HL-60 (cell line): ENCODE results near the gene DNAJC24.

ENCODE experiments used
- DNase-seq, 2 experiments: peaks; one replicate each; pipeline ENCODE4 v3.0.0-alpha.2; 2010 to 2020; ENCODE audit warnings: low read depth in 1 of 2, low spot score in 1 of 2
- H3K27ac ChIP-seq: fragments of 250-450 bp; sonication (Bioruptor Pico); replicated peaks from 2 replicates; pipeline ENCODE4 v1.5.1; 2020; ENCODE audit warnings: mild to moderate bottlenecking, moderate library complexity
- H3K27me3 ChIP-seq: fragments of 250-450 bp; sonication (Bioruptor Pico); 2 replicates; pipeline ENCODE4 v1.5.1; 2021; ENCODE audit warnings: mild to moderate bottlenecking, moderate library complexity; ENCODE audit not compliant: insufficient read depth, poor library complexity, severe bottlenecking
- H3K4me3 ChIP-seq: replicated peaks from 2 replicates; pipeline ENCODE4 v1.5.1; 2011; ENCODE audit warnings: mild to moderate bottlenecking, control low read depth, low read length; ENCODE audit not compliant: insufficient read depth
- GABPA ChIP-seq: IDR thresholded peaks from 2 replicates; pipeline ENCODE4 v1.6.1; 2012; ENCODE audit warnings: low read depth
- POLR2AphosphoS5 ChIP-seq: IDR thresholded peaks from 2 replicates; pipeline ENCODE4 v1.6.1; 2012; ENCODE audit warnings: low read depth
- REST ChIP-seq: IDR thresholded peaks from 2 replicates; pipeline ENCODE4 v1.6.1; 2012; ENCODE audit warnings: low read depth; ENCODE audit not compliant: insufficient replicate concordance
- SPI1 ChIP-seq: IDR thresholded peaks from 2 replicates; pipeline ENCODE4 v1.6.1; 2012; ENCODE audit warnings: low read depth, mild to moderate bottlenecking, borderline replicate concordance
- TF ChIP-seq, protein P1 (sequence below): IDR thresholded peaks from one replicate; pipeline ENCODE4 v1.5.1; 2011; ENCODE audit warnings: low read length, control low read depth, inconsistent platforms; ENCODE audit not compliant: insufficient read depth

The DNAJC24 gene

GRCh38 chr11:31477528-31478222 lies 108.0 kb downstream of the DNAJC24 start:
- TF ChIP-seq SPI1: no peak
- no peak for TF ChIP-seq POLR2AphosphoS5
- TF ChIP-seq REST: no peak
- TF ChIP-seq, protein P1, sequence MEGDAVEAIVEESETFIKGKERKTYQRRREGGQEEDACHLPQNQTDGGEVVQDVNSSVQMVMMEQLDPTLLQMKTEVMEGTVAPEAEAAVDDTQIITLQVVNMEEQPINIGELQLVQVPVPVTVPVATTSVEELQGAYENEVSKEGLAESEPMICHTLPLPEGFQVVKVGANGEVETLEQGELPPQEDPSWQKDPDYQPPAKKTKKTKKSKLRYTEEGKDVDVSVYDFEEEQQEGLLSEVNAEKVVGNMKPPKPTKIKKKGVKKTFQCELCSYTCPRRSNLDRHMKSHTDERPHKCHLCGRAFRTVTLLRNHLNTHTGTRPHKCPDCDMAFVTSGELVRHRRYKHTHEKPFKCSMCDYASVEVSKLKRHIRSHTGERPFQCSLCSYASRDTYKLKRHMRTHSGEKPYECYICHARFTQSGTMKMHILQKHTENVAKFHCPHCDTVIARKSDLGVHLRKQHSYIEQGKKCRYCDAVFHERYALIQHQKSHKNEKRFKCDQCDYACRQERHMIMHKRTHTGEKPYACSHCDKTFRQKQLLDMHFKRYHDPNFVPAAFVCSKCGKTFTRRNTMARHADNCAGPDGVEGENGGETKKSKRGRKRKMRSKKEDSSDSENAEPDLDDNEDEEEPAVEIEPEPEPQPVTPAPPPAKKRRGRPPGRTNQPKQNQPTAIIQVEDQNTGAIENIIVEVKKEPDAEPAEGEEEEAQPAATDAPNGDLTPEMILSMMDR: no peak
- no peak for TF ChIP-seq GABPA
- Histone ChIP-seq H3K4me3 (no peak overlapping the region), H3K27ac (no peak overlapping the region), H3K27me3 (no peaks in the 10 kb centered on the region)
- no peak for DNase-seq

DNA sequence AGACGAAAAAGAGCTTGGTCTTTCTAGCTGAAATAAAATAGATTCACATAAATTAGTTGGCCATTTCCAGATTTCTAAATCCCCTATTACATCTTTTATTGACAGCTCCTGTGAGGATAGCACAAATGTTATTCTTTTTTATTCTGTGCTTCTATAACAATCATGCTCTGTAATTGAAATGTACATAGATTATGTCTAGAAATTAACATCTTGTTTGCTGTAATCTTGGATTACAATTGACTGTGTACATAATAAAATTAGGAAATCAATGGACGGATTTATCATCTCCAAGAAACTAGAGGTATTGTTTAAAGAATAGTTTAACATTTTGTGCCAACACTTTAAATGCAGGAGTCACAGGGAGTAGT lies 108.5 kb downstream of the DNAJC24 start:
- Histone ChIP-seq H3K4me3 (no peak overlapping the region), H3K27ac (no peak overlapping the region), H3K27me3 (no peaks in the 10 kb centered on the region)
- no peak for DNase-seq
- no peak for TF ChIP-seq REST
- TF ChIP-seq, protein P1: no peak
- TF ChIP-seq POLR2AphosphoS5: no peak

DNA sequence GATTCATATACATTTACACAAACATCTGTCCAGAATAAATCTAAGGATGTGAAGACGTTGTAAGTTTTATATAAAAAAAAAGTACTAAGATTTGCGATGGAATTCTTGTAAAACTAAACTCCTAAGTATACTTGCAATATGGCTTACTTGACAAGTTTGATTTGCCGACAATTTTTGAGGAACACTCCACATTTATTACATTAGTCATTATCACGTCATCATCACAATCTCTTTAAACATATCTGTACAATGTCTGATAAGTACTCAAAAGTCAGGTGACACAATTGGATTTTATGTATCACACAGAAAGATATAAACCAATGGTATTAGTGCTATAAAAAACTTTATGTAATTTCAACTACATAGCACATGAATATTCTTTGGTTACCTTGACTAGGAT lies 109.4 kb downstream of the DNAJC24 start:
- TF ChIP-seq REST (no peak), POLR2AphosphoS5 (no peak), GABPA (no peak), SPI1 (no peak)
- TF ChIP-seq, protein P1: no peak
- Histone ChIP-seq H3K27me3 (no peaks in the 10 kb centered on the region), H3K4me3 (no peak overlapping the region), H3K27ac (no peak overlapping the region)
- no peak for DNase-seq
